Activated naive CD8-positive, alpha-beta T cell (primary cell): Measurements from ENCODE around the gene TMEM131.
"Not testable (repeated sequence)": the region's sequence is repeated elsewhere in the genome, so short reads cannot be mapped to it uniquely, and the experiment has no call there.

Experiments used
- H3K27ac Mint-ChIP-seq: one replicate; pipeline ENCODE4 v1.8.0; 2021; ENCODE audit warnings: mixed read lengths
- H3K27me3 Mint-ChIP-seq: one replicate; pipeline ENCODE4 v1.8.0; 2021; ENCODE audit warnings: mixed read lengths
- H3K36me3 Mint-ChIP-seq: one replicate; pipeline ENCODE4 v1.8.0; 2021; ENCODE audit warnings: mixed read lengths
- H3K4me1 Mint-ChIP-seq: one replicate; pipeline ENCODE4 v1.8.0; 2021; ENCODE audit warnings: low read depth, mixed read lengths
- H3K4me3 Mint-ChIP-seq: one replicate; pipeline ENCODE4 v1.8.0; 2021; ENCODE audit warnings: mild to moderate bottlenecking, mixed read lengths
- H3K9me3 Mint-ChIP-seq: one replicate; pipeline ENCODE4 v1.8.0; 2021; ENCODE audit warnings: low read depth, mixed read lengths

The TMEM131 gene

GRCh38 chr2:97827013-97827412 is 168.7 kb downstream of the TMEM131 start:
- H3K4me1 Mint-ChIP-seq = peaks cover 14% of the 10 kb centered on the region
- not testable (repeated sequence) for H3K9me3 Mint-ChIP-seq, H3K27ac Mint-ChIP-seq, H3K4me3 Mint-ChIP-seq, H3K27me3 Mint-ChIP-seq
- H3K36me3 Mint-ChIP-seq = peaks cover 19% of the 10 kb centered on the region

GRCh38 chr2:97826266-97826847 is 169.4 kb downstream of the TMEM131 start:
- not testable (repeated sequence) for H3K27me3 Mint-ChIP-seq, H3K4me3 Mint-ChIP-seq, H3K9me3 Mint-ChIP-seq
- Mint-ChIP-seq H3K27ac (peak overlapping the region; percentile 34), H3K4me1 (peaks cover 14% of the 10 kb centered on the region), H3K36me3 (peaks cover 21% of the 10 kb centered on the region)

DNA sequence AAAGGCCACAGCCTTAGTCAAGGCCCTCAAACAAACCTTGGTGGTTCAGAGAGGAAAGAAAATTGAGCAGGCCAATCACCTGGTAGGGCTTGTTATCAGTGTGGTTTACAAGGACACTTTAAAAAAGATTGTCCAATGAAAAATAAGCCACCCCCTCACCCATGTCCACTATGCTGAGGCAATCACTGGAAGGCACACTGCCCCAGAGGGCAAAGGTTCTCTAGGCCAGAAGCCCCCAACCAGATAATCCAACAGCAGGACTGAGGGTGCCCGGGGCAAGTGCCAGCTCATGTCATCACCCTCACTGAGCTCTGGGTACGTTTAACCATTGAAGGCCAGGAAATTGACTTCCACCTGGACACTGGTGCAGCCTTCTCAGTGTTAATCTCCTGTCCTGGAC is 171.7 kb downstream of the TMEM131 start:
- peaks cover 14% of the 10 kb centered on the region for H3K4me1 Mint-ChIP-seq
- not testable (repeated sequence) for H3K4me3 Mint-ChIP-seq, H3K27me3 Mint-ChIP-seq, H3K9me3 Mint-ChIP-seq, H3K27ac Mint-ChIP-seq
- H3K36me3 Mint-ChIP-seq = peaks cover 10% of the 10 kb centered on the region

DNA sequence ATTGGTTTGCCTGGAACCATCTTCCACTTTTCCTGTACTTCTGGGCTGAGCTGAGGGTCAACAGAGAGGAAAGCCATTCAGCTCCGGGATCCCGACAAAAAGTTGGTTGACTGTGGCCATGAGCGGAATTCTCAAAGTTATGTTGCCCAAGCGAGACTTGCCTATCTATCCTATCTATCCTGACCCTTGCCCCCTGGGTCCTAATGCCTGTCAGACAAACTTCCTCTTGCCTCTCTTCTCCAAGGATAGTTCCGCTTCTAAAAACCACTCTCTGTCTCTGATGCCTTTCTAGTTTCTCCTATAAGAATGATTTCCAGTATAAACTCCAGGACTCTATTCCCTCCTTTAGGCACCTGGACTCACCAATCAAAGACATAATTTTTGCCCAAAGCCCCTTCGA is 173.9 kb downstream of the TMEM131 start:
- not testable (repeated sequence) for H3K4me3 Mint-ChIP-seq, H3K36me3 Mint-ChIP-seq, H3K27ac Mint-ChIP-seq, H3K27me3 Mint-ChIP-seq, H3K4me1 Mint-ChIP-seq, H3K9me3 Mint-ChIP-seq

DNA sequence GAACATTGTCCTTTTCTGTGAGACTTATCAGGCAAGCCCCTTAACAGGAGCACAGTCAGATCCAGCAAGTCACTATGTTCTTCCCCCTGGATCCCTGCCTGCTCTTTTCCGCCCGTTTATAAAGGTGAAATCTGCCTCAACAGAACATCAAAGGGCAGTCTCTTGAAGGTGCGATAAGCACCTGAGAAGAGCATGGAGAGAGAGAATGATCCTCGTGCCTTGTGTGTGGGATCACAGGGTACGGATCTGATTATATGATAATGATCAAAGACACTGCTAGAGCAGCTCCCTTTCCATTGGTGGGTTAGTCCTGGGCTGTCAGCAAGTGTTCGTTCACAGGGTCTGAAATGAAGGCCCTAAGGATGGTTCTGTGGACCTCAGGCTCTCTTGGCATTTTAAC is 176.0 kb downstream of the TMEM131 start:
- no peaks in the 10 kb centered on the region for H3K27me3 Mint-ChIP-seq
- H3K9me3 Mint-ChIP-seq = no peaks in the 10 kb centered on the region
- peak overlapping the region; percentile 54 for H3K27ac Mint-ChIP-seq
- H3K4me1 Mint-ChIP-seq = no peaks in the 10 kb centered on the region
- no peak overlapping the region for H3K4me3 Mint-ChIP-seq
- H3K36me3 Mint-ChIP-seq = peaks cover 8% of the 10 kb centered on the region

DNA sequence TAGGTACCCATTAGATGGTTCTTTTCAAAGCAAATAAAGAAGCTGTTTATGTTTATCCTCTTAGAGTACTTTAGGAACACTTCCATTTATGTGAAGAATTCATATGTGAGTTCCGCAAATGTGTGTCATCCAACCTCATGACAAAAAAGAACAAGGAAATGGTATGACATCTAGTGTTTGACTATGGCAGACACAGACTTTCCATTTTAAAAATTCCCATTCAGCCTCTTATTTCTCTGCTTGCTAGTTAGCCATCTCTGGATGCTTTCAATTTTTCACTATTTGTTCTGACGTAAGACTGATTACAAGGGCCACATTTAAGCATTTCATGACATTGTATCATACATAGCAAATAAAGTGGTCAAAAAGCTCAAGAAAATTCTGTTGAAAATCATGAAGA is 179.3 kb downstream of the TMEM131 start:
- no peak overlapping the region for H3K27ac Mint-ChIP-seq

DNA sequence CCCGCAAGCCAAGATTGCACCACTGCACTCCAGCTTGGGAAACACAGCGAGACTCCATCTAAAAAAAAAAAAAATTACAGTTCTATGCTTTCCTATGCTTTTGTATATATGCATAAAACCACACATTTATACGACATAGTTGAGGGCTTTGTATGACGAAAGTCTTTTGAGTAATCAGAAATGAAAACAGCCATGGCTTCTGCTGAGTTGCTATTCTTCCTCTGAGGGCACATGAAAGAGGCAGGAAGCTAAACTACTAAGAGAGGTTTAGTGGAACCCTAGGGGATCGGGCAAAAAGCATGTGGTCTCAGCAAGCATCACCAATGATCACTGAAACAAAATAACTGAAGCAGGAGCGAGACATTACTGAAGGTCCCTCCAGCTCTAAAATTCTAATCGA is 182.8 kb downstream of the TMEM131 start:
- Mint-ChIP-seq H3K4me1 (no peaks in the 10 kb centered on the region), H3K27me3 (no peaks in the 10 kb centered on the region), H3K36me3 (no peaks in the 10 kb centered on the region), H3K27ac (no peak overlapping the region), H3K4me3 (no peak overlapping the region), H3K9me3 (no peaks in the 10 kb centered on the region)

More for the DNA sequence above, 179.3 kb downstream of the TMEM131 start:
- Mint-ChIP-seq H3K9me3 (no peaks in the 10 kb centered on the region), H3K4me3 (no peak overlapping the region), H3K36me3 (no peaks in the 10 kb centered on the region), H3K27me3 (no peaks in the 10 kb centered on the region), H3K4me1 (no peaks in the 10 kb centered on the region)

DNA sequence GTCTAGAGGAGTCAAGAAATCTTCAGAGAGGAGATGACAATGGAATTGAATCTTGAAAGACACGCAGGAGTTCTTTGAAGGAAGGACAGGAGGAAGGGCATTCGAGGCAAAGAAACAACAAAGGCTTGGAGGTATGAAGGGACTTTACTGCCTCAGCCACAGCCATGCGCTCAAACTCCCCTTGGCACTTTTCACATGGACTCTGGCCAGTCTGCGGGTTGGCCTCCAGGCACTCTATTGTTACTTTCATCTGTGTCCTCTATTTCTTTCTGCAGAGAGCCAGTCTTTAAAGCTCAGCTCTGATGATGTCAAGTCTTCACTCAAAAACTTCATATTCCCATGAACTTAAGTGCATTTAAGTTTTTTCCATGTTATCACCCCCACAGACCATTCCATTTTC is 186.9 kb downstream of the TMEM131 start:
- Mint-ChIP-seq H3K4me3 (no peak overlapping the region), H3K4me1 (peaks cover 2% of the 10 kb centered on the region), H3K27ac (no peak overlapping the region), H3K9me3 (no peaks in the 10 kb centered on the region), H3K36me3 (peaks cover 7% of the 10 kb centered on the region), H3K27me3 (no peaks in the 10 kb centered on the region)

DNA sequence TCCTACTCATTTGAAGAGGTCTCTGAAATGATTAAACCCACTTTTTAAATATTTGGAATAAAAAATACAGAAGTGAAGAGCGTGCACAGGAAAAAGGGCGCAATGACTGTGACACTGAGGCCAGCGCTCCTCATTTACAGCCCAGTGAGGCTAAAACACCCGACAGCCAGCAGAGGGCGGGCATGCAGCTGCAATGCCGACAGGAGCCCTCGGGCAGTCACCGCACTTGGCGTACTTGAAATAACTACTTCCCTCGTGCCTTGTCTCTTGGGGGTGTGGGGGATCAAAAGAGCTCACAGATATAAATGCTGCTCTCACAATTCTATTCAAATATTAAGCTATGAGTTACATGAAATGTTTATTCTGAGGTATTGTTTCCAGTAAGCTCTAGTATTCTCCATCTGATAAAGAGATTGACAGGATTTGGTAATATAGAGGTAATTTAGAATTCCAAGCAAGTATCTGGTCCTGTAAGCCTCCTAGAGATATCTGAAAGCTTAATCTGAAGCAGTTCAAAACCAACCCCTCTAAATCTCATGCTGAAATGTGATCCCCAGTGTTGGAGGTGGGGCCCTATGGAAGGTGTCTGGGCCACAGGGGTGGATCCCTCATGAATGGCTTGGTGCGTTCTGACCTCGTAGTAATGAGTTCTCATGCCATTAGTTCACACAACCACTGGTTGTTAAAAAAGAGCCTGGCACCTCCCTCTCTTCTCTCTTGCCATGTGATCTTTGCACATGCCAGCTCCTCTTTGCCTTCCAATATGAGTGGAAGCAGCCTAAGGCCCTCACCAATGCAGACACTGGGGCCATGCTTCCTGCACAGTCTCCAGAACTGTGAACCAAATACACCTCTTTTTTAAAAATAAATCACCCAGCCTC is 188.8 kb downstream of the TMEM131 start:
- peaks cover 2% of the 10 kb centered on the region for H3K4me1 Mint-ChIP-seq
- H3K36me3 Mint-ChIP-seq = peaks cover 11% of the 10 kb centered on the region
- H3K9me3 Mint-ChIP-seq = no peaks in the 10 kb centered on the region
- no peak overlapping the region for H3K4me3 Mint-ChIP-seq
- H3K27ac Mint-ChIP-seq = no peak overlapping the region
- H3K27me3 Mint-ChIP-seq = no peaks in the 10 kb centered on the region

DNA sequence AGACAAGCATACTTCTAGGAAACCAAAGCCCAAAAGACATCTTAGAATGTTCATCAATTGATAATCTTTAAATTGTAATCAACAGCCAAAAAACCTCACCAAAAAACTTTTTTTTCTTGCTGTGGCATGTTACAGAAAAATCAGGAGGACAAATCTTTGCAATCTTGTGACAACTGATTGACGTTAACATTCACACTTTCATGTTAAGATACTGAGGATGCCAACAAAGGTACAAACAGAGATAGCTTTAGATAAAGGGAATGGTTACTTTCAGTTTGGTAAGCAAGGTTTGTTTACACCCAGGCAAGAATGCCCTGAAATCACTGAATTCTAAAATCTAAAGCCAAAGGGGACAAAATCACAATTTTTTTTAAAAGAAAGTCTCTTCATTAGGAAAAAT is 190.0 kb downstream of the TMEM131 start:
- no peak overlapping the region for H3K4me3 Mint-ChIP-seq
- H3K4me1 Mint-ChIP-seq = peaks cover 2% of the 10 kb centered on the region
- no peak overlapping the region for H3K27ac Mint-ChIP-seq
- no peaks in the 10 kb centered on the region for H3K27me3 Mint-ChIP-seq
- peaks cover 11% of the 10 kb centered on the region for H3K36me3 Mint-ChIP-seq
- H3K9me3 Mint-ChIP-seq = no peaks in the 10 kb centered on the region

GRCh38 chr2:97801028-97801427 is 194.7 kb downstream of the TMEM131 start:
- no peaks in the 10 kb centered on the region for H3K27me3 Mint-ChIP-seq
- no peaks in the 10 kb centered on the region for H3K4me1 Mint-ChIP-seq
- no peak overlapping the region for H3K27ac Mint-ChIP-seq
- peaks cover 15% of the 10 kb centered on the region for H3K36me3 Mint-ChIP-seq
- no peak overlapping the region for H3K4me3 Mint-ChIP-seq
- no peaks in the 10 kb centered on the region for H3K9me3 Mint-ChIP-seq

DNA sequence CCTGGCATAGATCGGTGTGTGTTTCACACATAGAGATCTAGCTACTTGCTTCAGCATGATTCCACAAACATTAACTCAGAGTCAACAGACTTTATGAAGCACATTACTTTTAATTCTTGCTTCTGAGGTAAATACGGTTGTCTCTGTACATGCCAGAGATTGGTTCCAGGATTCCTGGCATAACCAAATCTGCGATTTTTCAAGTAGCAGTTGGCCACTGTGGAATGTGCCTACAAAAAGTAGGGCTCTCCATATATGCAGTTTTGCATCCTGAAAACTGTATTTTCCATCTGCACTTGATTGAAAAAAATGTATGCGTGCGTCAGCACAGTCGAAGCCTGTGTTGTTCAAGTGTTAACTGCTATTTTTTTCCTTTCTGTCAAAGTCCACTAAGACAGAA is 197.3 kb downstream of the TMEM131 start:
- H3K4me3 Mint-ChIP-seq = no peak overlapping the region
- no peak overlapping the region for H3K27ac Mint-ChIP-seq
- H3K9me3 Mint-ChIP-seq = no peaks in the 10 kb centered on the region
- peaks cover 7% of the 10 kb centered on the region for H3K36me3 Mint-ChIP-seq
- no peaks in the 10 kb centered on the region for H3K4me1 Mint-ChIP-seq
- no peaks in the 10 kb centered on the region for H3K27me3 Mint-ChIP-seq

DNA sequence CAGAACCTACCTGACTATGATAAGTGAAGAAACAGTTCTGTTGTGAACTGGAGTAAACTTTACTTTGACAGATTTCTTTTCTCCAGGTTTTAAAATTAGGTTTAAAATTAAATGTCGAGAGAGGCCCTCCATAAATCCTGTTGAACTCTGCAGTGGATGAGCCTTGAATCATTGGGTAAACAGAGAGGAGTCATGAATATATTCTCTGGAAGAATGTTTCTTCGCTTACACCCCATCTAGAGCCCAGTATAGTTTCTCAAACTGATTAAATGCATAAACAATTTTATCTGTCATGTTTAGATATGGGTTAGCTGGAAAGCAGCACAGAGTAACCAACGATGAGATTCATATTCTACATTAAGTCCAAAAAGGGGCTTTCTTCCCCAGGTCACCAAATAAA is 198.4 kb downstream of the TMEM131 start:
- no peak overlapping the region for H3K27ac Mint-ChIP-seq
- no peak overlapping the region for H3K4me3 Mint-ChIP-seq
- no peaks in the 10 kb centered on the region for H3K4me1 Mint-ChIP-seq
- peaks cover 14% of the 10 kb centered on the region for H3K36me3 Mint-ChIP-seq
- H3K9me3 Mint-ChIP-seq = no peaks in the 10 kb centered on the region
- H3K27me3 Mint-ChIP-seq = no peaks in the 10 kb centered on the region

DNA sequence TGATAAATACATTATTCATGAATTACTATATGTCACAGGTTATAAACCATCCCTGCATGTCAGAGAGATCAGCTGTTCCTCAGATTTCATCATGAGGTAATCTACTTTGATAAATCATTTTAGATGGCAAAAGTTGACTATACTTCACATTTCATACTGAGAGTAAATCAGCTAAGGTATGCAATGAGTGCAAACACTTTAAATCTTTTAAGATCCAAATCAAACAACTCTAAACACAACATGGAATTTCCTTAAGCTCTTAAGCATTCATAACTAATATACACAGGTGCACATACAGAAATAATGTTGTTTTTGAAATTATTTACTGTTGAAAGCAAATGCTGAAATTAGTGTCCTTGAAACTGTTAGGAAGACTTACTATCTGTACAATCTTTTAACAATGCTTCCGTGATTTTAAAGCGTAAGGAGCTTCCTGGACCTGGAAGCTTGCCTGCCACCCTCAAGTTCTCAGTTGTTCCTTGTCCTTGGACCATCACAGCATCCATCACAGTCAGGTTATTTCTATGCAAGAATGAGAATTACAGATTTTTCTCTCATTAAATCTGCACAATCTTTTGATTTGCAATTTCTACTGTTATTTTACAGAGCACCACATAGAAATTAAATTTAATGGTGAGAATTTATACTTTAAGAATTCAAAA is 199.2 kb downstream of the TMEM131 start:
- H3K4me1 Mint-ChIP-seq = no peaks in the 10 kb centered on the region
- H3K9me3 Mint-ChIP-seq = no peaks in the 10 kb centered on the region
- H3K27ac Mint-ChIP-seq = no peak overlapping the region
- H3K4me3 Mint-ChIP-seq = no peak overlapping the region
- H3K36me3 Mint-ChIP-seq = peaks cover 16% of the 10 kb centered on the region
- H3K27me3 Mint-ChIP-seq = no peaks in the 10 kb centered on the region

- Mint-ChIP-seq H3K9me3 (no peaks in the 10 kb centered on the region), H3K36me3 (peaks cover 17% of the 10 kb centered on the region), H3K4me1 (no peaks in the 10 kb centered on the region), H3K27ac (no peak overlapping the region), H3K4me3 (no peak overlapping the region), H3K27me3 (no peaks in the 10 kb centered on the region)
These were observed 203.3 kb downstream of the TMEM131 start for GRCh38 chr2:97792416-97792815.
